Effector CD4-positive, alpha-beta T cell (primary cell): ENCODE data around the gene FAP.

Experiments used
- DNase-seq: peaks from one replicate; pipeline ENCODE4 v3.0.0-alpha.2; 2020

FAP gene

DNA sequence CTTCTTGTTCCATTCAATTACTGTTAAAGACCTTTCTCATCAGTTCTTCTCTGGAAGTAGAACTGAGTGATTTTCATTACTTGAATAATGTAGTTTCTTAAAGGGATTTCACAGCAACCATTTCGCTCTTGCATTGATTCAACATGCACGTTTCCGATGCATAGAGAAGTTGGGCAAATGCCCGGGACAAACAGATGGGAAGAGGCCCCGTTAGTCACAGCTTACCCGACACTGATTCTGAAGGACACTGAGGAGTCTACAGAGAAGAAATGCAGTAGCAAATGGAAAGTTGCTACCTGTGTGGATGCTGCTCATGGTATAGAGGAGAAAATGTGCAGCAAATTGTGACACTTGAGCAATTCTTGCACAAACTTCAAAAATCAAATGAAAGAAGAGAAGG, 58.9 kb downstream of the FAP start:
- DNase-seq = no peak

DNA sequence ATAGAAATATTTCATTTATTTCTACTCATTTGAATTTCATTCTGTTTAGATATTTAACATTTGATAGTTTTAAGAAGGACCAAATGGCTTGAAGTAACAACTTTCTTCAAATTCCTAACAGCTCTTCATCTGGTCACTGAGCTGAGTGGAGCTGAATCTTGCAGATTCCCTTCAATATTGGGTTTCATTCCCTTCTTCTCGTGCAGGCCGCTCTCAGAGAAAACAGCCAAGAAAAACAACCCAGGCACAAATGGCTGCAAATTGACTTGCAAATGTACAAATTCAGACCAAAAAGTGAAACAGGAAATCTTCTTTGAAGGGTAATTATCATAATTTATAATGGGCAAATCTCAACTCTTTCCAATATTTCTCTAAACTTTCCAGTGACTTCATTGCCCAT, 60.9 kb downstream of the FAP start:
- DNase-seq = no peak

DNA sequence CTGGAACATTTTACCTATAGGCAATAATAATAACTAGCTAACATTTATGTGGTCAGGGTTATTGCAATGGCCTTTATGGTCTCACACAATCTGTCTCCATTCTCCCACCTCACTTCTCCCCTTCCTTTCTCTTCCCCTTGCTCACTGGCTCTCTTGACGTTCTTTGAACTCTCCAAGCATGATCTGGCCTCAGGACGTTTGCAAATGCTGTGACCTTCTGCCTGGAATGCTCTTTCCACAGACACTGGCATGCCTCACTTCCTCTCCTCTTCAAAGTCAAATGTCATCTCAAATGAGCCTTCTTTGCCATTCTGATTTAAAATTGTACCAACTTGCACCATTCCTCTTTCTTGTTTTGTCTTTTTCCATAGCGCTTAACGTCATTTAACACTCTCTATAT, 65.9 kb downstream of the FAP start:
- DNase-seq = no peak

DNA sequence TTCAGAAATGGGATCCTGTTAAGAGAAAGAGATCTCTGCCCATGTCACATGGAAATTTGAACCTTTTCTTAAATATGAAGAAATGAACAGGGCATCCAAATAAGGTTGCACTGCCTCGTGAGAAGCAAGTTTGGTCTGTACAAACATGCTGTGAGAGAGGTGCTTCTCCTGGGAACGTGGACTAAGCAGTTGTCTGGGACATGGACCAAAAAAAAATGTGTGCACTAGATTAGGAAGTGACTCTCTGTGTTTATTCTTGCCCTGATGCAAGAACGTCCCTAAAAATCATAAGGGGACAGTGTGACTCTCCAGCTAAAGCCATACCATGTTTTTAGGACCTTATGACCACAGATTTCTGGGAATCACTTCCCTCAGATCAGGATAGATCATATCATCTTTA, 67.5 kb downstream of the FAP start:
- DNase-seq = no peak

DNA sequence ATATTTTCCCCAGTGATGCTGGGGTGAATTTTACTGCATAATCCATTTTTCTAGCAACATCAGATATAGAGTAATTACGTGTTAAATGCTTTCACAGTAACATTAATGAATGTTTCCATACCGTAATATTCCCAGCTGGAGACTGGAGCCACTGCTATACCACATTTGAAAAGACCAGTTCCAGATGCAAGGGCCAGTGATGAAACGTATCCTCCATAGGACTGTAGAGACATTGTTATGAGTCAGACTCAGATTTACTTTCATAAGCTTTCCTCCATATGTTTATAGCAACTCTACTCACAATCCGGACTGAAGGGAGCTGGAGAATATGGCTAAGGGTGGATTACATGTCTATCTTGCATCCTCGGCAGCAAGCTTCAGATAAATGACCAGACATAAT, 68.5 kb downstream of the FAP start:
- DNase-seq = no peak

DNA sequence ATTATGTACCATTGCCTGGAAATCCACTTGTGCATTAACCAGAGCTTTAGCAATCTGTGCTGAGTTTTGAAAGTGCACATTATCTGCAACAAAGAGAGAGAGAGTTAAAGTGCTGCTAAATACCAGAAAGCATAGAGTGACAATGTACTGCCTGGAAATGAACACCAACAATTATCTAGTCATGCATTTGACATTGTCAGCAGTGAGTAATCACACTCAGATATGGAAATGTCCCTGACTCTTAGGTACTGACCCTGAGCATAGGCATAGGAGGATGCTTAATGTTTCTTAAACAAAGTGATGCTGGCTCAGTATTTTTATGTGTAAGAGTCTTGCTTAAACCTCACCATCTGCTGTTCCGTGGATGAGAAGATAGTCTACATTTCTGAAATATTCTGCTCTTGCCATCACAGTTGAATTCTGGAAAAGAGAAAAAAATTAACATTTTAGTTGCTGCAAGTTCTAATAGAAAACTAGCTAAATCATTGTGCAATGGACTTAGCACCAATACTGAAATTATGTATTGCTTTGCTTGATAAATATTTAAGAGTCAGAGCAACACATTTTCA, 70.4 kb downstream of the FAP start:
- DNase-seq = no peak

DNA sequence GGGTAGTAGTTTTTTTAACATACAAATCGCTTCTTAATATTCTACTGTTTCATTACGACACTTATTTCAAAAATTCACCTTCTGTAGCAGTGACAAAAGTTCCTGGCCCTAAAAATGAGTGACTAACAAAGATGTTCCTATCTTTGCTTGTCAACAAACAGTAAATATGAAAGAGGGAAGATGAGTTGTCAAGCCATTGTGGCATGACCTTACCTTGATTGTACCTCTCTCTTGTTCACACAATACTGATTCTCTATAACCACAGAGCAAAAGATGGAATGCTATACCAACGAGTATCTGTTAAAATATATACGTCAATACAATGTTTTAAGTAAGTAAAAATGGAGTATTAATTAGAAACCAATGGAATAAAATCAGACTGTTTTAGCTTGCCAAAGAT, 76.5 kb downstream of the FAP start:
- no peak for DNase-seq

DNA sequence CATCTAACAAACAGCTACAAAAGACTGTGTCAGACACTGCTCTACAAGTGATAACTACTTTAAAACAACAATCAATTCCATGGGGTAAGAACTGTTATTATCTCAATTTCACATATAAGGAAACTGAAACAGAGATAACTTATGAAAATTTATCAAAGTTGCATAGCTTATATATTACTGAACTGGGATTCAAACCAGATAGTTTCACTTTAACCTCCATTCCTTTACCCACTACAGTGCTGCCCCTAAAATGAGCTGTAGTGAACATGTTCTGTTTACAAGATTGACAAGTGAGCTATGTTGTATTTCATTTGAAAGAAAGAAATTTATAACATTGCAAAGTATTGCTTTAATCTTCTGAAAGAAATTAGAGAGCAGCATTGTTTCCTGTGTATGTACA, 77.1 kb downstream of the FAP start:
- no peak for DNase-seq

DNA sequence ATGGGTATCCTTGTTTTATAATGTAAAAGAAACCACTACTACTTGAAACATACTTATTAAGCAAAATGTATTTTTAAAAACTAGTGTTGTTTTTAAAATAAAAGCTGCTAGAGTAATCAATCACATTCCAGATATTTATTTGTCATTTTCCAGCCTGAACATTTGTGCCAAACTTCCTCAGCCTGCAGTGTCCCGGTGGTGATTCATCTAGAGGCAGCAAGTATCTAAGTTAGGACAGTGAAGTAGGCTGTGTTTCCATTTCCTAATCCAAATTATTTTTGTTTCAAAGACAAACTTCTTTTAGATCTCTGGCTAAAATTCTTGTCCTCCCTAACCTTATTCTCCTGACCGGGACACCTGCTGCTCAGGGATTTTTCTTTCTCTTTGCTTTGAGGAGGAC, 78.4 kb downstream of the FAP start:
- DNase-seq = no peak

DNA sequence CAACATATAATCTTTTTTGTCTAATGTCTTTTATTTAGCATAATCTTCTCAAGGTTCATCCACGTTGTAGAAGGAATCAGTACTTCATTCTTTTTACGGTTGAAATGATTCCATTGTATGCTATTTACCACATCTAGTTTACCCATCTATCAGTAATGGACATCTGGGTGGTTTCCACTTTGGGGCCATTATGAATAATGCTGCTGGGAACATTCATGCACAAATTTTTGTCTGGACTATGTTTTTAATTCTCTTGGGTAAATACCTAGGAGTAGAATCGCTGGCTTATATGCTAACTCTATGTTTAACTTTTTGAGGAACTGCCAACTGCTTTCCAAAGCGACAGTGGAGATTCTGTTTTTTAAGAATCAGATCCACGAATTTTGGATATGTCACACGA, 83.8 kb downstream of the FAP start:
- no peak for DNase-seq

DNA sequence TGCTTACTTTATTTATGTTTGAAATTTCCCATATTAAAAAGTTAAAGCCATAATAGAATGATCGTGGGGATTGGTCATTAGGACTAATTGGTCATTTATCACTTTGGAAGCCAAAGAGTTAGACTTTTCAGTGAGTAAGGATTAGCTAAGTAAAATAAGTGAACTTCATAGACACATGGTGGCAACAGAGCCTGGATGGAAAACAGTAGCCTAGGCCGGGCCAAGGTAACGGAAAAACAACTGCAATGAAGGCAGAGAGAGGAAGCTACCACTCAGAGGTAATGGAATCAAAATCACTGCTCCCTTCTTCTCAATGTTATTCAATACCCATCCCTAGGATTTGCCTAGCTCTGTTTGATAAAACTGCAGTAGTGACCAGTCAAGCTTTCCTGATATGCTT, 87.1 kb downstream of the FAP start:
- DNase-seq = no peak

DNA sequence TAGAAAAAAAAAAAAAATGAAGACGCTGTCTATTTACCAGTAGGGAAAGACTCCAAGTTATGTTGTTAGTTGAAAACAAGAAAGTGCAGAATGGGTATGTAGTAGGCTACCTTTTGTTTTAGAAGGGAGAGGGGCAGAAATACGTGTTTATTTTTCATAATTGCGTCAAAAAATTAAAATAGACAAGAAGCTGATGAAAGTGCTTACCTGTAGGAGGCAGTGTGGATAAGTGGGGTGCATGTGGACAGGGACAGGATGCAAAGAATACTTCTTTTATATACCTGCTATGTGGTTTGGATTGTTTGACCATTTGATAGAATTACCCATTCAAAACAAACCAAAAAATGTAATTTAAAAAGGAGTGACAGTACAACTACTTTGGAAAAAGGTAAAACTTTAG, 88.2 kb downstream of the FAP start:
- no peak for DNase-seq

DNA sequence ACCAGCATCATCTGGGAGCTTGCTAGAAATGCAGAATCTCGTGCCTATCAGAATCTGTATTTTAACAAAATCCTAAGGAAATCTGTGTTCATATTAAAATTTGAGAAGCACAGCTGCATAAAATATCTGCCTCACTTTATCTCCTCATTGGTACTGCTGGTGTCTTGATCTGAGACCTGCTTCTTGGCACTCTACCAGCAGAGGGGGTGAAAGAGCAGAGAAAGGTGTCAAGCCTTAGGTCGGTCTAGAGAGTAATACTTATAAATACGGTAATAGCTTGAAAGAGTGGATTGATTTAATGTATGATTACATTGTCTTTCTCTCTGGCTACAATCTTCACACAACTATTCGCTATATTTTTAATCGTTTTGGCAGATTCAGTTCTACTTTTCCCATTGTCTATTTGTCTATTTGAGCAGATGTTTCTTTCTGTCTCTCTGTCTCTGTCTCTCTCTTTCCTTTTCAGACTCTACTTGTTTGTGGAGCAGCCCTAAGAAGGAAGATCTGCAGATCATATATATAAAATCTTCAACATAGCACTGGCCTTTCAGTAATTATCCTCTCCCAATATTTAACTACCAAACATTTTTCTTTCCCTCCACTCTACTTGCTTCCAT, 89.5 kb downstream of the FAP start:
- DNase-seq = peak; percentile 46

DNA sequence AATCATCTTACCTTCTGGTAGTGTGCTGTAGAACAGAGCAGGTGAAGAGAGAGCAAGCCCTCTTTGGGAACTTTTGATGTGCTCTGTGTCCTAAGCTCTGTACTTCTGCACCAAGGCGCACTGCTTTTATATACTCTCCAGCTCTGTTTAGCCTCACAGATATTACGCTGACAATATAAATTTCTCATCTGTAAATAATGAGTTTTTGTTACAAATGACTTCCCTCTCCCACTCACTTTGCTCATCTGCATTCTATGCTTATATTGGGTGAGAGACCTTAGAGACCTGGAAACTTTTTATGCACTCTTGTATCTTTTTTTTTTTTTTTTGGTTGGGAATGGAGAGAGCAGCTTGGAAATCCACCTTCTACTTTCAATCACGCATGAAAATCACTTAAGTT, 91.1 kb downstream of the FAP start, which contains the start of gene GCG:
GCG (minus strand) TSS at position 101 of the 400 bp plus-strand sequence. CDS start 3,069 bp downstream, outside the sequence.
- no peak for DNase-seq

DNA sequence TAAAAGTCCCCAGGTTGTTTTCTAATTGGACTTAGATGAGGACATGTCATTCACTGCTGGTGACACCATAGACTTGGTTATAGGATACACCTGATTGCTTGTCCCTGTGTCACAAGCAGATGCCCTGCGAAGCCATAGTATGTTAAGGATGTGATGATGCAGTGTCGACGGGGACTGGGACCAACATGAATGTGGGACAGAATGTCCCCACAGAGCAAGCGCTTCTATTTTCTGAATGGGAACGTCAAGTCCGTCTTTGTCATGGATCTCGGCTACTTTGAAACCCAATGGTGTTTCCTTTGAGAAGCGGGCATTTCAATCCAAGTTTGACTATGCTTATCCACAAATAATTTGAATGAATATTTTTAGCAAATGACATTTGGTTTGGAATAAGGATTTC, 93.3 kb downstream of the FAP start:
- DNase-seq = no peak

DNA sequence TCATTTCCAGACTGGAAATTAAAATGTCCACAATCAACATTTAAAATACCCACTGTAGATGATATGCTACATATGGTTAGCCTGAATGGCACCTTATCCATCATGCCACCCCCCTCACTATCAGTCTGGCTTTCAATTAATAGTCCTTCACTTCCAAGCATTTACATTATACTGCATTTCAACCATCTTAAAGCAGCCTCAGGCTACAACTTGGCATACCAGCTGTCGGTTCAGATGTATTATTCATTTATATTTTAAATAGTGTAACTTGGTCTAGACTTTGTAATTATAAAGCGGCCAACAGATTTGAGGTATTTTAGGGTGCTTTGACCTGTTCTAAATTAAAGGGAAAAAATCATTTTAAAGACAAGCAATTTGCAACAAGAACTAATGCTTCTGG, 93.8 kb downstream of the FAP start:
- no peak for DNase-seq

DNA sequence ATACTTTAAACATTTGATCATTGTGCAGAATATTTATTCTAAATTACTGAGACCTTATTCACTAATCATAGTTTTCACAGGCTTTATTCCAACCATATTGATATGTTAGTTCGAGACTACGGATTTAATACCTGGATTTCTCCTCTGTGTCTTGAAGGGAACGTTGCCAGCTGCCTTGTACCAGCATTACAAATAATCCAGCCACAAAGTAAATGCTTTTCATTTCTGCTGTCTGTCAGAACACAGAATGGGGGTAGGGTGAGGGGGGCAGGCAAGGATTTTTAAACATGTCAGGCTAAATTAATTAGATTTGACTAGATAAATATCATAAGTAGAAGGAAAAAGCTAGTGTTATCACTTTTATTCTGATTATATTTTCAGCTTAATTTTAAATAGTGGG, 94.3 kb downstream of the FAP start:
- DNase-seq = no peak

DNA sequence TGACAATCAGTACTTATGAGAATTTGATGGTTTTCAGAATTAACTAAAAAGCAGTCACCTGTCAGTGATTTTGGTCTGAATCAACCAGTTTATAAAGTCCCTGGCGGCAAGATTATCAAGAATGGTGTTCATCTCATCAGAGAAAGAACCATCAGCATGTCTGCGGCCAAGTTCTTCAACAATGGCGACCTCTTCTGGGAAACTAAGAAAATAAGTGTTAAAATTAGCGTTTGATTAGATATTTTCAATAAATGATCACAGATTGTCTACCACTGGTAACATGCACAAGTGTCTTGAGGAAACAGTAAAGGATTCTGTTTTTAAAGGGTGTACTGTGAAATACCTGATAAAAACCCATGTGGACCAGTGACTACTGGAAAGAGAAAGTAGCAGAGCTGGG, 99.3 kb downstream of the FAP start:
- no peak for DNase-seq

DNA sequence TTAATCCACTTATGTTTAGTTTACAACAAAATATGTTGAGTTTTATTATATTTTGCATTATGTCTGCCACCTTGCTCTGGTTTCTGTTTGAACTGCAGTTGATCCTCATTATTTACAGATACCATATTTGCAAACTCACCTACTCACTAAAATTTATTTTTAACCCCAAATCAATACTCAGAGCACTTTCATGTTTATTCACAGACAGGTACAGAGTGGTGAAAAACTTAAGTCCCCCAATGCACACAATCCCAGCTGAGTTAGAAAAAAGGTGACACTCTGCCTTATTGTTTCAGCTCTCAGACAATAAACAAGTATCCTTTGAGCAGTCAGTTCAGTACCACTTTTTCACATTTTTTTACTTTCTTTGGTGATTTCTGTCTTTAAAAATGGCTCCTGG, 104.9 kb downstream of the FAP start:
- no peak for DNase-seq

DNA sequence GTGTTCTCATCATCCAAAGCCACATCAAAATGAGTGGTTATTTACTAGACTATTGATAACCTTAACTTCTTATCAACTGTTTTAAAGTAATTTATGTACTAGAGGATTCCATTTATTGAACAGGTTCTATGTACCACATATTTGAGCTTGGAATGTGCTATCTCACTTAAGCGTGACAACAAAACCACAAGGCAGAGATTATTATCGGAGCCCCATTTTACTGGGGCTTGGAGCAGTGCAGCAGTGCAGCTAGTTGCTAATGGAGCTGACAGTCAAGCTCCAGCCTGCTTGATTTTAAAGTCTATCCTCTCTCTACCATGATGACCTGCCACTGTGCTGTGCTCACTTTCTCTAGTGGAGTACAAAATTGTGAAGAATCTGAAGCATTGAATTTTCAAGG, 115.8 kb downstream of the FAP start:
- DNase-seq = no peak

DNA sequence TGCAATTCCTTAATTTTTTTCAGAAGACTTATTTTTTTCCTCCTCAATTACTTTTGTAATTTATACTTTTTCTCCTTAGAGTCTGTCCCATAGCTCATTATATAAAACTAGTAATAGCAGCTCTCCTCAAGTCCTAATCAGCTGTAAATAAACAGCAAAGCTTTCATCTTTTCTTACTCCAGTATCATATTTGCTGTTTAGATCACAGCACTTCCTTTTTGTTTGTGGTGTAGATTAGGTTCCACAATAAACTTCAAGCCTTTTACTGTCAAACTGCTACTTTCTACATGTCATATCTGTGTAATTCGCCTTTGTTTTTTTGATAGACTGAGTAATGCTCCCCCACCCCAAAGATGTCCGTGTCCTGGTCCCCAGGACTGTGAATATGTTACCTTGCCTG, 116.7 kb downstream of the FAP start:
- no peak for DNase-seq

DNA sequence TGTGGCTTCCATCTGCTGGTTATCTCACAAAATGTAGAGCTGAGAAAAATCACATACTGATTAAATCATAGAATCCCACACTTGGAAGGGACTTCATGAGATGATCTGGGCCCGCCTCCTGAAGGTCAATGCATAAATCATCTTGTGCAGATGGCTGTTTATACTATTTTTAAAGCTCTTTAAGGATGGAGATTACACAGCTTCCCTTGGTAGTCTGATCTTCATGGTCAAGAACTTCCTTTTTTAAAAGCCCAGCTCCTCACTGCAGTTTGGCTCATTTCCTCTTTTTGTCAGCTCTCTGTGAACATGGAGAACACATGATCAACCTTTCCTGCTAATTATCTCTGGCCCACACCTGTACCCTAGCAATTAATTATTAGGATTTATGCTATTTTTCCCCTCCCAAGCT, 117.1 kb downstream of the FAP start:
- DNase-seq = no peak

DNA sequence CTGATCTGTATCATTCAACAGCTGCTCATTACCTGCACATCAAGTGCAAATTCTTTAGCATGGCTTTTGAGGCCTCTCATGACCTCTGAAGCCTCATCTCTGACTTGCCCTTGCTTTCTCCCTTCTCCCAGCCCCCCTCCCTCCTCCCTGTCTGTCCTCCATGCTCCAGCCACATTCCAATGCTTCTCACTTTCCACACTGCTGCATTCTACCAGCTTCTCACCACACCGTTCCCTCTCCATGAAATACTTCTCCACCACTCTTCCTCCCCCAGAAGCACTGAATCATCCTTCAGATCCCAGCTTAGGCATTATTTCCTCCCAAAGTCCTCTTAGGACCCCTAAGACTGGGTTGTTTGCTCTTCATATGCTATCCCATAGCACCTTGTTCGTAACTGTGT, 118.1 kb downstream of the FAP start:
- DNase-seq = no peak

DNA sequence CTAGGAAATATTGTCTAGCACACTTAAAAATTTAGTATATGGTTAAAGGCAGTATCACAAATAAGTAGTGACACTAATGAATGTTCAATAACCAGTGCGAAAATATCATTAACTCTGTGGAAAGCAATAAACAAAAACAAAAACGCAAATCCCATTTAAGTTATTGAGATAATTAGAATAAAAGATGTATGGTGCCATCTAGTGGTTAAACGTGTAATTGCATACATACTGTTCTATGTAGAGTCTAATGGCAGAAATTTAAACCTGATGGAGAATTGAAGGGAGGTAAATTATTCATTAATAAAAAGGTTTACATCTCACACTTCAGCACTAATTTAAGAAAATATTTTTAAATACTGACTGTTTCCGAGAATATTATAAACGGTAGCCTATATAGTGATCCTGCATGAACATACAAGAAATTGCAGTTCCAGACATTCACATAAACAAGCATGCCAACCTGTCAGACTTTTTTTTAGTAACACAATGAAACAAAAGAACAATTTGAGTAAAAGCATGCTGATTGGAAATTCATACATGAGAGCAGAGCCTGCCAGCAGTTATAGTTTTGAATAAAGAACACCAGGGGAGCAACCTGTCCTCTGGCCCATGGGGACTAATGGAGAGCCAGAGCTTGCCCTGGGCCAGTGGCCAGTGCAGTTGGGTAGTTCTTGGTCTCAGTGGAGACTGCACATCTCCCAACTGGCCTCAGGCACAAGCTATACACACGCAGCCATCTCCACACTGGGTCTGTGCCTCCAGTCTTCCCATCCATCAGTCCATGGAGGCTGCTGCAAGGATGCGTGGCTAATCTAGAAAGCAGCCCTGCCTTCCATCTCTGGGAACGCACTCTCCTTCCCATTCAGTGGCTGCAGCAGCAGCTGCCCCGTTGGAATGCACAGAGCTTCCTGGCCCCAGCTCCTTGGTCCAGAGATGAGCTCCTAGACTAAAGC, 119.2 kb downstream of the FAP start:
- peak; percentile 10 for DNase-seq
